Esophagus squamous epithelium (tissue), 5 donors: Measurements from ENCODE around the gene IFNA14. TPM values are rescaled to one million over a fixed set of nuclear protein-coding genes. Genes with fewer than 3 reads are reported as not detected.
"Not testable (repeated sequence)": the region's sequence is repeated elsewhere in the genome, so short reads cannot be mapped to it uniquely, and the experiment has no call there.

Experiments used
- DNase-seq: peaks from one replicate; lab custom pipeline; 2025; lab: John Stamatoyannopoulos, UW
- H3K27ac ChIP-seq, 4 donors: fragments of 200-600 bp; sonication (generic); one replicate each; pipeline ENCODE4 v1.5.1; 2016 to 2019; ENCODE audit warnings: mild to moderate bottlenecking in 1 of 4
- H3K27me3 ChIP-seq, 4 donors: fragments of 200-600 bp; sonication (generic); 1 replicate in 3 of 4; 2 replicates in 1 of 4; pipeline versions ENCODE4 v1.5.1 to v1.6.0; 2017 to 2021; ENCODE audit warnings: antibody characterized with exemption in 1 of 4
- H3K36me3 ChIP-seq, 3 donors: fragments of 200-600 bp; sonication (generic); one replicate each; pipeline ENCODE4 v1.5.1; 2016 to 2019
- H3K4me1 ChIP-seq, 3 donors: fragments of 200-600 bp; sonication (generic); one replicate each; pipeline ENCODE4 v1.5.1; 2017 to 2019
- H3K4me3 ChIP-seq, 4 donors: fragments of 200-600 bp; sonication (generic); 1 replicate in 3 of 4; 2 replicates in 1 of 4; pipeline ENCODE4 v1.5.1; 2016 to 2019; ENCODE audit warnings: mild to moderate bottlenecking in 2 of 4, moderate library complexity in 1 of 4
- H3K9me3 ChIP-seq, 3 donors: fragments of 200-600 bp; sonication (generic); one replicate each; pipeline ENCODE4 v1.5.1; 2016 to 2019
- POLR2A ChIP-seq, 4 donors: fragments of 450-650 bp; IDR thresholded peaks; one replicate each; pipeline ENCODE4 v1.6.1; 2017; ENCODE audit warnings: antibody characterized with exemption in 4 of 4, mild to moderate bottlenecking in 4 of 4, moderate library complexity in 3 of 4
- WGBS, 2 donors: methylation state at CpG; one replicate each; pipeline ENCODE4 v1.1.5; 2018; 5-methylcytosine and 5-hydroxymethylcytosine counted together
- intact Hi-C: fragments of 100-400 bp; cut with DNase I; formaldehyde crosslinking; loops from one replicate; pipeline ENCODE4 v1.15.0; 2022
- total RNA-seq, 4 donors: library from RNA; depleted of rRNA; stranded (reverse); fragments of >200 nt; gene quantifications; one replicate each; pipeline ENCODE4 v1.1.0, GENCODE V29; 2016
- TF ChIP-seq, protein P1 (sequence below), 6 experiments: fragments of 450-650 bp in 4 of 6; fragments of 200-600 bp in 2 of 6; sonication (generic) in 2 of 6; IDR thresholded peaks; one replicate each; pipeline ENCODE4 v1.5.1; 2016 to 2019; ENCODE audit warnings: antibody characterized with exemption in 6 of 6, mild to moderate bottlenecking in 4 of 6, moderate library complexity in 4 of 6
- donor health status: DM: yes; HTN: yes; CAD: no.

Gene IFNA14
- total RNA-seq, 4 donors from 2014 or later: not detected

GRCh38 chr9:21228122-21228521, 11.7 kb downstream of the IFNA14 start, which contains the start of gene IFNA17:
Gene IFNA17, minus strand, starts transcription at chr9:21228222. Its CDS starts 49 bp downstream, at chr9:21228173.
- intact Hi-C loops: no loop called here
- 65 to 89% methylated on average over 2 of the region's 2 CpGs for WGBS, 2 donors
- Histone ChIP-seq H3K36me3 (no peaks in the 10 kb centered on the region), H3K4me3 (no peak within 1 kb of the TSS), H3K27me3 (no peaks in the 10 kb centered on the region), H3K4me1 (no peaks in the 10 kb centered on the region), H3K27ac (no peak within 1 kb of the TSS), H3K9me3 (no peaks in the 10 kb centered on the region)
- DNase-seq: no peak
- TF ChIP-seq, protein P1, sequence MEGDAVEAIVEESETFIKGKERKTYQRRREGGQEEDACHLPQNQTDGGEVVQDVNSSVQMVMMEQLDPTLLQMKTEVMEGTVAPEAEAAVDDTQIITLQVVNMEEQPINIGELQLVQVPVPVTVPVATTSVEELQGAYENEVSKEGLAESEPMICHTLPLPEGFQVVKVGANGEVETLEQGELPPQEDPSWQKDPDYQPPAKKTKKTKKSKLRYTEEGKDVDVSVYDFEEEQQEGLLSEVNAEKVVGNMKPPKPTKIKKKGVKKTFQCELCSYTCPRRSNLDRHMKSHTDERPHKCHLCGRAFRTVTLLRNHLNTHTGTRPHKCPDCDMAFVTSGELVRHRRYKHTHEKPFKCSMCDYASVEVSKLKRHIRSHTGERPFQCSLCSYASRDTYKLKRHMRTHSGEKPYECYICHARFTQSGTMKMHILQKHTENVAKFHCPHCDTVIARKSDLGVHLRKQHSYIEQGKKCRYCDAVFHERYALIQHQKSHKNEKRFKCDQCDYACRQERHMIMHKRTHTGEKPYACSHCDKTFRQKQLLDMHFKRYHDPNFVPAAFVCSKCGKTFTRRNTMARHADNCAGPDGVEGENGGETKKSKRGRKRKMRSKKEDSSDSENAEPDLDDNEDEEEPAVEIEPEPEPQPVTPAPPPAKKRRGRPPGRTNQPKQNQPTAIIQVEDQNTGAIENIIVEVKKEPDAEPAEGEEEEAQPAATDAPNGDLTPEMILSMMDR (IDR thresholded peaks at IDR 0.05): no peak
- no peak for TF ChIP-seq POLR2A (IDR thresholded peaks at IDR 0.05)

DNA sequence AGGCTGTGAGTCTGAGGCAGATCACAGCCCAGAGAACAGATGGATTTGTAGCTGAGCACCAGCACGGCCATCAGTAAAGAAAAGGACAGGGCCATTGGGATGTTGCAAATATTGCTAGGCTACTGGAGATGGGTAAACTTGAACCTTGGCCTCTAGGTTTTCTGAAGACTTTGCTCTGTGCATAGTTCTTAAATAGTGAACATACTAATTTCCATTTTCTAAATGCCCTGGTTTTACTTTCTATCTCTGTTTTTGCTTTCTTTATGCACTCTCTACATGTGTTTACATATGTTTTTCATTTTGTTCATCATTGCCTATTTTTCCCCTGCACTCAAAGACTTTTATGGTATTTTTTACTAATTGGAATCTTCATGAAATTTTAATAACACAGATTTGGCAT, 22.6 kb downstream of the IFNA14 start, which contains the start of gene IFNA16:
Gene IFNA16, minus strand, starts transcription at position 101 of the 400 bp plus-strand sequence. Its CDS starts 6 bp downstream, at position 95.
- peaks cover 0 to 14% (median 0%) of the 10 kb centered on the region in 4 donors for H3K27me3 ChIP-seq
- whole genome bisulfite sequencing, 2 donors: 67% methylated on average over 1 of the region's 1 CpG; no CpG with 5 or more reads in 1 of the 2 donors
- H3K4me1 ChIP-seq, DNase-seq, H3K4me3 ChIP-seq, H3K9me3 ChIP-seq, H3K27ac ChIP-seq, H3K36me3 ChIP-seq, intact Hi-C loops: not testable (repeated sequence)

DNA sequence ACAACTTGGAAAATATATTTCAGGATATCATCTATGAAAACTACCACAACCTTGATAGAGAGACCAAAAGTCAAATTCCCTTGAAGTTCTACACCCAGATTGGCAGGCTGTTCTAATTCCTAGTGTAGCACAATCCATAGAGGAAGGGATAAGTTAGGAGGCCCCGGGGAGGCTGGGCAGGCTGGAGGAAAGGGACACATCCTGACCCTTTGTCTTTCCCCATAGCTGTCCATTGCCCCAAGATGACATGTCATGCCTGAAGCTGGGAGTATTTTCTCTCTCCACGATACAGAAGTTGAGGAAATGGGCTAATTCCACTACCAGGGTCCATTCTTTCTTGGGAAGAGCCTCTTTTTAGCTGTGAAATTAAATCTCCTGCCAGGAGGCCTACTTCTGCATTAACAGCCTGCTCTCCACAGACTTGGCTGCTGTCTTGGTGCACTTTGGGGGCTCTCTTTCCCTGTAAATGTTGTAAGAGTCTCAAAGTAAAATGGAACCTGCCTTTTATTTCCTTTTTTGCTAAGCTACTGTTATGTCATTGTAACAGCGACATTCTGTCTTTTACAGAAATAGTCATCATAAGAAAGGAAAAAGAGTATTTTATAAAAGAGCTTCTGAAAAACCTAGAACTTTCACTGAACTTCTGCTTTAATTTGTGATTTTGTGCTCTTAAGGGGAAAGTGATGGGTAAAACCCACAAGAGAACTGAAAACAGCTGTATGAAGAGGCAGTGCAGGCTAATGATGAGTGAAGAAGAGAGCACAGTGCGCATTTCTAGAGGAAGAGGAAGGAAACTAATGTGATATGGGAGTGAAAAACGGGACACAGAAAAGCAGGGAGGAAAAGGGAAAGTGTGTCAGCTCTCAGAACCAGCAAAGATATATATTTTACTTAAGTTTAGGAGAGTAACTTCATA, 26.1 kb downstream of the IFNA14 start:
- WGBS, 2 donors: 37 to 43% methylated on average over 5 of the region's 5 CpGs
- H3K9me3 ChIP-seq, intact Hi-C loops, H3K27ac ChIP-seq, H3K4me1 ChIP-seq, H3K4me3 ChIP-seq, H3K36me3 ChIP-seq, DNase-seq: not testable (repeated sequence)
- peaks cover 0 to 14% (median 0%) of the 10 kb centered on the region in 4 donors for H3K27me3 ChIP-seq

GRCh38 chr9:21212160-21212559, 27.6 kb downstream of the IFNA14 start:
- not testable (repeated sequence) for H3K4me3 ChIP-seq, DNase-seq
- 60 to 100% methylated on average over 1 of the region's 2 CpGs for WGBS, 2 donors

GRCh38 chr9:21210782-21211181, 29.0 kb downstream of the IFNA14 start:
- H3K27ac ChIP-seq, intact Hi-C loops, H3K9me3 ChIP-seq, H3K36me3 ChIP-seq, H3K4me1 ChIP-seq, H3K27me3 ChIP-seq, DNase-seq, H3K4me3 ChIP-seq: not testable (repeated sequence)
- 76 to 80% methylated on average over 1 to 2 of the region's 2 CpGs for WGBS, 2 donors

More at GRCh38 chr9:21212160-21212559, 27.6 kb downstream of the IFNA14 start:
- H3K9me3 ChIP-seq, H3K4me1 ChIP-seq, H3K27ac ChIP-seq, H3K27me3 ChIP-seq, intact Hi-C loops, H3K36me3 ChIP-seq: not testable (repeated sequence)

DNA sequence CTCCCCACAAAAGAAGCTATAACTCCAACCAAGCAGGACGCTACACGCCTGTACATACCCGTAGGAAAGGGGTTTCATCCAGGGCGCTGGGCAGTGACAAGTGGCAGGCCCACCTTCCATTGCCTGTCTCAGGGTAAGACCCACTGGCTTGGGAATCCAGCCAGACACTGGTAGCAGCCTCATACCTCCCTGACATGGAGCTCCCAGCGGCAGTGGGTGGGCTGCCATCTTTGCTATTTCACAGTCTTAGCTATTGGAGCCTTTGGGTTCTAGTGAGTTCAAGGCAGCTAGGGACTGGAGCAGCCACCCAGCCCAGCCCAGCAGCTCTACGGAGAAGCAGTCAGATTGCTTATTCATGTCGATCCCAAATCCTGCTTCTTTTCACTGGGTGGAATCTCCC, 29.5 kb downstream of the IFNA14 start:
- Histone ChIP-seq H3K27me3 (no peaks in the 10 kb centered on the region), H3K4me1 (no peaks in the 10 kb centered on the region), H3K36me3 (no peaks in the 10 kb centered on the region), H3K9me3 (no peaks in the 10 kb centered on the region), H3K27ac (no peak overlapping the region), H3K4me3 (no peak overlapping the region)
- WGBS, 2 donors: 77 to 94% methylated on average over 6 to 7 of the region's 7 CpGs
- TF ChIP-seq, protein P1 (IDR thresholded peaks at IDR 0.05): no peak
- no peak for TF ChIP-seq POLR2A (IDR thresholded peaks at IDR 0.05)
- DNase-seq: no peak
- intact Hi-C loops: no loop called here

DNA sequence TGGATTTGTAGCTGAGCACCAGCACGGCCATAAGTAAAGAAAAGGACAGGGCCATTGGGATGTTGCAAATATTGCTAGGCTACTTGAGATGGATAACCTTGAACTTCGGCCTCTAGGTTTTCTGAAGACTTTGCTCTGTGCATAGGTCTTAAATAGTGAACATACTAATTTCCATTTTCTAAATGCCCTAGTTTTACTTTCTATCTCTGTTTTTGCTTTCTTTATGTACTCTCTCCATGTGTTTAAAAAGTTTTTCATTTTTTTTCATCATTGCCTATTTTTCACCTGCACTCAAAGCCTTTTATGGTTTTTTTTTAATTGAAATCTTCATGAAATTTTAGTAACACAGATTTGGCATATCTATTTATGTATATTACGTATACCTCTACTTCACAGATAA, 32.8 kb downstream of the IFNA14 start, which contains the start of gene IFNA10:
Gene IFNA10, minus strand, starts transcription at position 101 of the 400 bp plus-strand sequence. Its CDS starts 46 bp downstream, at position 55.
- 81 to 91% methylated on average over 3 of the region's 3 CpGs for WGBS, 2 donors
- H3K27me3 ChIP-seq, intact Hi-C loops, H3K36me3 ChIP-seq, H3K4me3 ChIP-seq, H3K4me1 ChIP-seq, H3K27ac ChIP-seq, H3K9me3 ChIP-seq, DNase-seq: not testable (repeated sequence)
